Pancreas (tissue), 10 donors: ENCODE data around the gene DDHD1. TPM values are rescaled to one million over a fixed set of nuclear protein-coding genes. Genes with fewer than 3 reads are reported as not detected.

Experiments
- ATAC-seq, 4 donors: fragments of 200-7000 bp; cut with Tn5 transposase; one replicate each; pipeline versions ENCODE4 v1.8.0 to v1.9.1; 2020; ENCODE audit warnings: mild to moderate bottlenecking in 4 of 4, moderate library complexity in 4 of 4
- DNase-seq, 6 donors: peaks; one replicate each; pipeline ENCODE4 v3.0.0-alpha.2; 2020
- FAIRE-seq: peaks from 2 replicates; lab custom pipeline; 2012; peaks lifted over from hg19 to GRCh38; lab: Jason Lieb, UNC
- H3K27ac ChIP-seq, 4 donors: fragments of 200-600 bp; sonication (generic); 1 replicate in 3 of 4; 2 replicates in 1 of 4; pipeline versions ENCODE4 v1.5.0 to v1.8.0; 2020
- H3K27me3 ChIP-seq, 4 donors: fragments of 200-600 bp; one replicate each; pipeline ENCODE4 v1.8.0; 2021
- H3K36me3 ChIP-seq, 3 donors: fragments of 200-600 bp; sonication (generic) in 1 of 3; one replicate each; pipeline versions ENCODE4 v1.5.0 to v1.8.0; 2020 to 2021
- H3K4me1 ChIP-seq, 3 donors: fragments of 200-600 bp; one replicate each; pipeline ENCODE4 v1.8.0; 2021
- H3K4me3 ChIP-seq, 4 donors: fragments of 200-600 bp; sonication (generic) in 2 of 4; one replicate each; pipeline versions ENCODE4 v1.5.0 to v1.8.0; 2020 to 2021
- H3K9me3 ChIP-seq, 4 donors: fragments of 200-600 bp; one replicate each; pipeline ENCODE4 v1.8.0; 2021
- whole genome bisulfite sequencing, 2 donors: extraction: QIAGEN DNeasy Blood & Tissue Kit; methylation state at CpG; one replicate each; pipeline ENCODE4 v1.1.7; 2013; 5-methylcytosine and 5-hydroxymethylcytosine counted together
- intact Hi-C, 3 donors: fragments of 100-400 bp; cut with DNase I; formaldehyde crosslinking; loops; one replicate each; pipeline versions ENCODE4 v1.11.1 to v1.14.2; 2022
- polyA plus RNA-seq, 2 donors: library from polyadenylated mRNA; stranded (reverse); fragments of 200-250 nt; gene quantifications; one replicate each; pipeline ENCODE4 v1.2.3, GENCODE V29; 2013
- total RNA-seq, 6 donors: library from RNA; stranded (reverse); fragmentation: NEBNext Ultra II Directional in 4 of 6; extraction: Animal tissue kit (Norgen Biotek cat#: 25700) in 4 of 6; gene quantifications; one replicate each; pipeline versions ENCODE4 v1.2.1 to v1.2.4, GENCODE V29; 2021 to 2023
- TF ChIP-seq, protein P1 (sequence below), 4 donors: fragments of 200-600 bp; sonication (generic) in 3 of 4; IDR thresholded peaks; one replicate each; pipeline versions ENCODE4 v1.5.0 to v1.8.0; 2021; ENCODE audit warnings: antibody characterized with exemption in 4 of 4
- donor health status: healthy with polysubstance abuse.
- donor health status: DM: no; HTN: no; CAD: no; lungs with moderate emphysema.
- donor health status: DM: no; HTN: no; CAD: no.
- donor health status: control.
- donor health status: control.
- donor health status: Bipolar disorder and iron deficiency.
- donor health status: DM: yes; HTN: yes; CAD: no.
- donor health status: DM: no; HTN: no; CAD: no.
- donor health status: DM: no; HTN: no; CAD: no.
- donor health status: DM: yes; HTN: yes; CAD: no.

The DDHD1 gene
- total and polyA plus RNA-seq, 8 donors = 3.5 to 6.9 (median 4.7) TPM

DNA sequence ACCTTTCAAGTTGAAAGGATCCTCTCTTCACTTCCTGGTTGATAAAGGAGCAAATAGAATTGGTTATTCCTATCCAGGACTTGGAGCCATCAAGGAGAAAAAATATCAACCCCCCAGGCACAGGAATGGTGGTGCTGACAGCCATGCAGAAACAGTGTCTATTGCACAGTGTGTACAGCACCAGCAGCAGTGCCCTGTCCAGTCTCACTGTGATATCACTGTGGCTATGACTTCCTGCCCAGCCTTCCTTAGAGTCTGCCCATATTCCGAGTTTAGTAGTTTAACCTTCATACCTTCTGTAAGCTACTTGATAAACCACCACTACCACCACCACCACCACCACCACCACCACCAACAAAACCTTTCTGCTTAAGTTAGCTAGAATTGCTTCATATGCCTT is 157.1 kb downstream of the DDHD1 start:
- no peak overlapping the region for H3K27ac ChIP-seq
- no peak overlapping the region for H3K4me3 ChIP-seq
- H3K4me1 ChIP-seq = peaks cover 0 to 3% (median 0%) of the 10 kb centered on the region in 3 donors
- intact Hi-C loops = no loop called here
- no peak for FAIRE-seq
- H3K36me3 ChIP-seq = no peaks in the 10 kb centered on the region
- ATAC-seq = no peak
- DNase-seq = no peak
- H3K27me3 ChIP-seq = no peaks in the 10 kb centered on the region
- TF ChIP-seq, protein P1, sequence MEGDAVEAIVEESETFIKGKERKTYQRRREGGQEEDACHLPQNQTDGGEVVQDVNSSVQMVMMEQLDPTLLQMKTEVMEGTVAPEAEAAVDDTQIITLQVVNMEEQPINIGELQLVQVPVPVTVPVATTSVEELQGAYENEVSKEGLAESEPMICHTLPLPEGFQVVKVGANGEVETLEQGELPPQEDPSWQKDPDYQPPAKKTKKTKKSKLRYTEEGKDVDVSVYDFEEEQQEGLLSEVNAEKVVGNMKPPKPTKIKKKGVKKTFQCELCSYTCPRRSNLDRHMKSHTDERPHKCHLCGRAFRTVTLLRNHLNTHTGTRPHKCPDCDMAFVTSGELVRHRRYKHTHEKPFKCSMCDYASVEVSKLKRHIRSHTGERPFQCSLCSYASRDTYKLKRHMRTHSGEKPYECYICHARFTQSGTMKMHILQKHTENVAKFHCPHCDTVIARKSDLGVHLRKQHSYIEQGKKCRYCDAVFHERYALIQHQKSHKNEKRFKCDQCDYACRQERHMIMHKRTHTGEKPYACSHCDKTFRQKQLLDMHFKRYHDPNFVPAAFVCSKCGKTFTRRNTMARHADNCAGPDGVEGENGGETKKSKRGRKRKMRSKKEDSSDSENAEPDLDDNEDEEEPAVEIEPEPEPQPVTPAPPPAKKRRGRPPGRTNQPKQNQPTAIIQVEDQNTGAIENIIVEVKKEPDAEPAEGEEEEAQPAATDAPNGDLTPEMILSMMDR (IDR thresholded peaks at IDR 0.05) = no peak
- H3K9me3 ChIP-seq = no peaks in the 10 kb centered on the region
- WGBS, 2 donors = 72 to 79% methylated on average over 1 of the region's 1 CpG

DNA sequence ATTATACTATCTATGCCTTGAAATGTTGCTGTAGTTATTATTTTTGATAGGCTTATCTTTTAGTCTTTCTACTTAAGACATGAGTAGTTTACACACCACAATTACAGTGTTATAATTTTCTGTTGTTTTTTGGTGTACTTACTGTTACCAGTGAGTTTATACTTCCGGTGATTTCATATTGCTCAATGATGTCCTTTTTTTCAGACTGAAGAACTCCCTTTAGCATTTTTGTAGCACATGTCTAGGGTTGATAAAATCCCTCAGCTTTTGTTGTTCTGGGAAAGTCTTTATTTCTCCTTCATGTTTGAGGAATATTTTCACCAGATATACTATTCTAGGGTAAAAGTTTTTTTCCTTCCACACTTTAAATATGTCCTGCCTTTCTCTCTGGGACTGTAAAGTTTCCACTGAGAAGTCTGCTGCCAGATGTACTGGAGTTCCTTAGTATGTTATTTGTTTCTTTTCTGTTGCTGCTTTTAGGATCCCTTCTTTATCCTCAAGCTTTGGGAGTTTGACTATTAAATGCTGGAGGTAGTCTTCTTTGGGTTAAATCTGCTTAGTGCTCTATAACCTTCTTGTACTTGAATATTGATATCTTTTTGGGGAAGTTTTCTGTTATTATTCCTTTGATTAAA is 160.8 kb downstream of the DDHD1 start:
- no peak for ATAC-seq
- Histone ChIP-seq H3K27ac (no peak overlapping the region), H3K36me3 (no peaks in the 10 kb centered on the region), H3K4me1 (peaks cover 0 to 7% (median 0%) of the 10 kb centered on the region in 3 donors), H3K4me3 (no peak overlapping the region), H3K27me3 (no peaks in the 10 kb centered on the region), H3K9me3 (no peaks in the 10 kb centered on the region)
- intact Hi-C loops = no loop called here
- no peak for FAIRE-seq
- 94 to 95% methylated on average over 1 of the region's 1 CpG for WGBS, 2 donors
- DNase-seq = no peak
- TF ChIP-seq, protein P1 (IDR thresholded peaks at IDR 0.05) = no peak

DNA sequence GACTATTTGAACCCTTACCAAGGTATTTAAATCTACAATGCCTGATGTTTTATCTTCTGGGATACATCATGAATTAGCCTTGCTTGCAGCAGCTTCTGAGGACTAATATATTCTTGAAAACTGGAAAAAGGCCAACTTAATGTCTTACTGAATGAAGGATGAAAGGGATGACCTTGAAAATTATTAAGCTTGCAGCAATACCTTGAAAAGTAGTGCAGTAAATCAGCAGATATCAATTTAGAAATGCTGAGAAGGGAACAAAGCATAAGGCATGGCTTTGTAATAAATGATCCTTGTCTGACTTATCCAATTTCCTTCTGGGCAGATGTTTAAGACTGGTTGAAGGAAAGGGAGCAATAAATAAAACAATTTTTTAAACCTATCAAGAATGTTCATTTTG is 165.0 kb downstream of the DDHD1 start:
- DNase-seq (no peak), ATAC-seq (peak in 2 of 4 donors; percentile 35 to 59), FAIRE-seq (no peak)
- intact Hi-C loops = no loop called here
- TF ChIP-seq, protein P1 (IDR thresholded peaks at IDR 0.05) = no peak
- no peaks in the 10 kb centered on the region for H3K9me3 ChIP-seq
- H3K4me3 ChIP-seq = no peak overlapping the region
- H3K36me3 ChIP-seq = no peaks in the 10 kb centered on the region
- peaks cover 0 to 7% (median 0%) of the 10 kb centered on the region in 3 donors for H3K4me1 ChIP-seq
- H3K27me3 ChIP-seq = no peaks in the 10 kb centered on the region
- H3K27ac ChIP-seq = no peak overlapping the region

DNA sequence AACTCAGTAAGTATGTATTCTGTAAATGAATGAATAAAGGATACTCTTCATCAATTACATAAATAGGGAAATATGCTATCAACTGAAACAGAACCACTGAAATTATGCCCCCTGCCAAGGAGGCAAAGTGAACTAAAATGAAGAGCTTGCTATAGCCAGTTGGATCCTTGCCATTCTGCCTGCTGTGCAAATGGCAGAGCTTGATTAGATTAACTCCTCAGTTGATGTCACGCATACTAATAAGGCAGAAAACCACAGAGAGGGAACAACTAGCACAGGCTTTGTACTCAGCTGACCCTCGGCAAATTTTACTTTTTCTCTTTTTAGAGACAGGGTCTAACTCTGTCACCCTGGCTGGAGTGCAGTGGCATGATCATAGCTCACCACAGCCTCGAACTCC is 165.6 kb downstream of the DDHD1 start:
- intact Hi-C loops = no loop called here
- DNase-seq = peak in 3 of 6 donors; percentile 16 to 41 (median 29)
- Histone ChIP-seq H3K36me3 (no peaks in the 10 kb centered on the region), H3K27ac (no peak overlapping the region), H3K4me3 (no peak overlapping the region), H3K4me1 (peaks cover 0 to 7% (median 0%) of the 10 kb centered on the region in 3 donors), H3K27me3 (no peaks in the 10 kb centered on the region), H3K9me3 (no peaks in the 10 kb centered on the region)
- ATAC-seq = peak in 3 of 4 donors; percentile 59 to 76 (median 73)
- 24 to 41% methylated on average over 3 of the region's 3 CpGs for WGBS, 2 donors
- FAIRE-seq = no peak
- TF ChIP-seq, protein P1 (IDR thresholded peaks at IDR 0.05) = no peak

DNA sequence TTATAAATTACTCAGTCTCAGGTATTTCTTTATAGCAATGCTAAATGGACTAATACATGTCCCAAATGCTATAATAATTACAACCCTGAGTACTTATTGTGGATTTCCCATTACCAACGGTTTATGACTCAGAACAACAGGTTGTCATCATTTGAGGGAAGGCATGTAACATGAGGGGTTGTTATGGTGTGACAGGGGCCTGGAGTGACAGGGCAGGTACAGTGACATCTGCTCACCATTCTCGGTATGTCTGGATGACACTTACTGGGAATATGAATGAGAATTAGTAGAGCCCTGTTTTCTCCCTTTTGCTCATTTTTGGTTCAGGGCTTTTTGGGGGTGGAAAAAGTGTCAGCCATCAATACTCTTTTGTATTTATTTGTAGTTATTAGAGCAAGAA is 166.1 kb downstream of the DDHD1 start:
- DNase-seq = no peak
- no peak overlapping the region for H3K4me3 ChIP-seq
- peaks cover 0 to 7% (median 0%) of the 10 kb centered on the region in 3 donors for H3K4me1 ChIP-seq
- H3K27ac ChIP-seq = no peak overlapping the region
- ATAC-seq = no peak
- 70 to 88% methylated on average over 2 of the region's 2 CpGs for WGBS, 2 donors
- no peak for FAIRE-seq
- H3K36me3 ChIP-seq = no peaks in the 10 kb centered on the region
- TF ChIP-seq, protein P1 (IDR thresholded peaks at IDR 0.05) = no peak
- no peaks in the 10 kb centered on the region for H3K9me3 ChIP-seq
- no peaks in the 10 kb centered on the region for H3K27me3 ChIP-seq
- intact Hi-C loops = no loop called here
